Left lobe of liver (tissue), 2 donors: ENCODE measurements around the gene IGFBP6. TPM values are rescaled to one million over a fixed set of nuclear protein-coding genes. Genes with fewer than 3 reads are reported as not detected.
A peak's percentile ranks its signal among the peaks of the same experiment; 100 is the strongest.

ENCODE experiments used
- ATAC-seq: fragments of 200-7000 bp; cut with Tn5 transposase; one replicate; pipeline ENCODE4 v1.9.1; 2020; ENCODE audit warnings: mild to moderate bottlenecking, moderate library complexity
- DNase-seq: peaks from one replicate; pipeline ENCODE4 v3.0.0-alpha.2; 2020; ENCODE audit warnings: low spot score
- total RNA-seq: library from RNA; stranded (reverse); gene quantifications from one replicate; pipeline ENCODE4 v1.2.1, GENCODE V29; 2021
- donor health status: DM: no; HTN: no; CAD: no; lungs with moderate emphysema.
- donor health status: DM: no; HTN: yes; CAD: no.

IGFBP6 gene
- total RNA-seq, 1 donor from 2014 or later, result 5.2 TPM

GRCh38 chr12:53113951-53114350 lies 16.5 kb downstream of the IGFBP6 start:
- ATAC-seq, result no peak
- no peak for DNase-seq

DNA sequence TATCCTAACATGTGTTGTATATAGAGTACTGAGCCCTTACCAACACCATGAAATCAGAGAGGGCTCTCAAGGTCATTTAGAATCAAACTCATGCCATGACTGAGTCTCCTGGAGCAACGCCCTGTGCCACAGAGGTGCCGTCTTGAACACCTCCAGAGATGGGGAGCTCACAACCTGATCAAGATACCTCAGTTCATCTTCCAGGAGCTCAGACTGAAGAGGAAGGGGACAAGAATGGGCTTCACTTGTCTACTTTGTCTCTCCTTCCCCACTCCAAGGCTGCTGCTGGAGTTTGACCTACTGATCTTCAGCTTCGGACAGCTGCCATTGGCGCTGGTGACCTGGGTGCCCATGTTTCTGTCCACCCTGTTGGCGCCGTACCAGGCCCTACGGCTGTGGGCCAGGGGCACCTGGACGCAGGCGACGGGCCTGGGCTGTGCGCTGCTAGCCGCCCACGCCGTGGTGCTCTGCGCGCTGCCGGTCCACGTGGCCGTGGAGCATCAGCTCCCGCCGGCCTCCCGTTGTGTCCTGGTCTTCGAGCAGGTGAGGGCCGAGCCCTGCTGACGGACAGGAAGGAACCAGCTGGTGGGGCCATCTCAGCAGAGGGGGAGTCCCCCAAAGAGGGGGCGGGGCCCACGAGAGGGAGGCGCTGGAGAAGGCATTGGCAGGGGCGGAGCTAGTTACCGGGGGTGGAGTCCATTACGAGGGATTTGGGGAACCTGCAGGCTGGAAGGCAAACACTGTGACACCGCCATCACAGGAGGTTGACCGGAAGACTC lies 17.8 kb downstream of the IGFBP6 start:
- DNase-seq (no peak), ATAC-seq (no peak)

DNA sequence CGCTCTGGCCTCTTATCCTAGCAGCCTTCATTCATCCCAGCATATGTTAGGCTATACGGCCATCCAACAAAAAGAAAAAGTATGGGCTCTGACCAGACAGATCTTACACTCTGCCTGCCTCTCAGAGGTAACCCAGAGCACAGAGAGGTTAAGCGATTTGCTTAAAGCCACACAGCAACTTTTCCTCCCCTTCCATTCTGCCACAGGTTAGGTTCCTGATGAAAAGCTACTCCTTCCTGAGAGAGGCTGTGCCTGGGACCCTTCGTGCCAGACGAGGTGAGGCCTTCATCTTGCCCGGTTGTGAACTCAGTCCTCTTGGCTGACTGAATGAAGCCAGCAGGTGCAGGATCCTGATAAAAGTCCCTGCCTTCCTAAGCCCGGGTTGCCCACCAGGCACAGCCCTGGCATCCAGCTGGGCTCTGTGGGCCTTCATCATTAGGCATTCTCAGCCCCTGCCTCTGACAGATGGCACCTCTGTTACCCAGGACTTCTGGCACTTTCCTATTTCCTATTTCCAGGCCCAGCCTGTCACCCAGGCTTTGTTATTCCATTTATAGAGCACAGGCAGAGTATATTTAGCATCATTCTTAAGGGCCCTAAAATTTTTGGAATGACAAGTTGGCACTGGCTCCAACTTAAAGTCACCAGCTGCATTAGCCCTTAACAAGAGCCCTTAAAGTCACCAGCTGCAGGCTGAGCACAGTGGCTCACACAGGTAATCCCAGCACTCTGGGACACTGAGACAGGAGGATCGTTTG lies 18.6 kb downstream of the IGFBP6 start:
- ATAC-seq, result no peak
- DNase-seq, result no peak

- ATAC-seq (no peak), DNase-seq (no peak)
Measured at GRCh38 chr12:53118751-53119300, 21.4 kb downstream of the IGFBP6 start.

DNA sequence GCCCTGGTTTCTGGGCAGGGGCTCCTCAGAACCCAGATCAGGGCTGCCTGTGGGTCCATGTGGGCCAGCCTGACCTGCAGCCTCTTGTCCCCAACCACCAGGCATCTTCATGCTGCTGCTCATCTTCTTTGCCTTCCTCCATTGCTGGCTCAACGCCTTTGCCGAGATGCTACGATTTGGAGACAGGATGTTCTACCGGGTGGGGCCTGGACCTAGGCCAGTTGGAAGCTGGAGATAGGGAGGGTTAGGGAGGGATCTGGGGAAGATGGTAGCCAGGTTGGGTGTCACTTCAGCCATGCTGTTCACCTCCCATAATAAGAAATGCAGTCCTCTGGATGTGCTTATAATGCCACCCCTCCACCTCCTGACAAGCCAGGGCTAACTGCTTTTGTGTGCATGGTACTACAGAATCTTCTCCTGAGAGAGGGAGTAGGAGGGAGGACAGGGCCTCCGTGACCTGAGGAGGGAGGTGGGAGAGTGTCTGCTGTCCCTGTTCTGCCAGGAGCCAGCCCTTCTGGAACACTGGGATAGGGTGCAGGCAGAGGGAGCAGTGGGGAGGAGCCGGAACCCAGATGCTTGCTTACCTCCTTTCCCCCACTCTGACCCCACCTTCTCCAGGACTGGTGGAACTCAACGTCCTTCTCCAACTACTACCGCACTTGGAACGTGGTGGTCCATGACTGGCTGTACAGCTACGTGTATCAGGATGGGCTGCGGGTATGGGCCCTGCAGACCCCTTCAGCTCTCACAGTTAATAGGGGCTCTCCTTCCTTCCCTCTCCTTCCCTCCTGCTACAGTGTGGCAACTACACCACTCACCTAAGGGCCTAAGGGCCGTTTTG lies 23.4 kb downstream of the IGFBP6 start:
- ATAC-seq, result no peak

DNA sequence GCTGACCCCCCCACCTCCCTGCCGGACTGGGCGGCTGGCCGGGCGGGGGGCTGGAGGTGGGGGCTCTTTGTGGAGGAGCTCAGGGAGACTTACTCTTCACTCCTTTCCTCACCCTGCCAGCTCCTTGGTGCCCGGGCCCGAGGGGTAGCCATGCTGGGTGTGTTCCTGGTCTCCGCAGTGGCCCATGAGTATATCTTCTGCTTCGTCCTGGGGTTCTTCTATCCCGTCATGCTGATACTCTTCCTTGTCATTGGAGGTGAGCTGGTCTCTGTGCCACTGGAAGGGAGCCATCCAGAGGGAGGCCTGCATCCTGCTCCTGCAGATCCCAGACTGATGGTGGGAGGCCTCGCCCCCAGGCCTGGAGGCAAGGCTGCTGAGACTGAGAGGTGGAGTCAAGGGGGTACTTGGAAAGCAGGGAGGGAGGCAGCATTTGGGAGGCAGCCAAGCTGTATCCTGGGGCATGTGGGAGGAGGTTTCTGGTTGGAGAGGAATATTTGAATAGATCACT lies 25.5 kb downstream of the IGFBP6 start:
- no peak for DNase-seq
- no peak for ATAC-seq

More for the DNA sequence above, 23.4 kb downstream of the IGFBP6 start:
- no peak for DNase-seq

DNA sequence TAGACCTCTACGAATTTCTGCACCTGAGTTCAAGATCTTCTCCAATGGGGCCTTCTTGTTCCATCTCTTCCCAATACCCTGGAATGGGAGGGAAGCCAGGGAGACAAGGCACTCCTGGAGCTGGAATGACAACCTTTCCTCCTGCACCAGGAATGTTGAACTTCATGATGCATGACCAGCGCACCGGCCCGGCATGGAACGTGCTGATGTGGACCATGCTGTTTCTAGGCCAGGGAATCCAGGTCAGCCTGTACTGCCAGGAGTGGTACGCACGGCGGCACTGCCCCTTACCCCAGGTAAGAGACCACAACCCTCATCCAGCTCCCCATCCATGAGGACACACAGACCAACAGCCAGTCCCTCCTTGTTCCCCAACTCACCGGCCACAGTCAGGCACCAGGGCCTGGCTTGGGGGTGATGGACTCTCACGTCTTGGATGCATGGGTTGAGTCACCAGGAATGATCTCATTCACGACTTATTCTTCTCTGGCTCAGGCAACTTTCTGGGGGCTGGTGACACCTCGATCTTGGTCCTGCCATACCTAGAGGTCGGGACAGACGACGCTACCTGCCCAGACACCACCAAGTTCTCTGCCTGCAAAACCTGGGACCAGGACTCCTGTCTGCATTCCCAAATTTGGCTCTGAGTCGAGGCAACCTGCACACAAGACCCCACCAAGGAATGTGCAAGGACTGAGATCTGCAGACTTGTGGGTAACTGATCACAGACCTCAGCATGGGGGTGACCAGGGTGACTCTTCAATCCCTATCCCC lies 26.3 kb downstream of the IGFBP6 start:
- no peak for ATAC-seq
- no peak for DNase-seq

DNA sequence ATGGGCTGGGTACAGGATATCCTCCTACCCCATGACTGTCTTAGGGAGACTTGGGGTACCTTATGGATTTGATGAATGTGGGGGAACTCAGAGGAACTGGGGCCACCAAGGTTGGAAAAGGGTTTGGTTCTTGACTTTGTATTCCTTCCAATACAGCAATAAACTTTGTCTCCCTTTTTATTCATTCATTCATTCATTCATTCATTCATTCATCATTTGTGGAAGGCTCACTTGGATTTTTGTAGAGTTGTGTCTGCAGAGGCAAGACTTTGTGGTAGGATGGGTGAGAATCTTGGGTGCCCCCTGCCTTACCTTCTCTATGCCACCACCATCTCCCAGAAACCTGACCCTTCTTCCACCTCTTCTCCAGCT lies 26.9 kb downstream of the IGFBP6 start:
- no peak for ATAC-seq
- DNase-seq, result no peak

- ATAC-seq (no peak), DNase-seq (no peak)
Measured at GRCh38 chr12:53127169-53127568, 29.7 kb downstream of the IGFBP6 start.

DNA sequence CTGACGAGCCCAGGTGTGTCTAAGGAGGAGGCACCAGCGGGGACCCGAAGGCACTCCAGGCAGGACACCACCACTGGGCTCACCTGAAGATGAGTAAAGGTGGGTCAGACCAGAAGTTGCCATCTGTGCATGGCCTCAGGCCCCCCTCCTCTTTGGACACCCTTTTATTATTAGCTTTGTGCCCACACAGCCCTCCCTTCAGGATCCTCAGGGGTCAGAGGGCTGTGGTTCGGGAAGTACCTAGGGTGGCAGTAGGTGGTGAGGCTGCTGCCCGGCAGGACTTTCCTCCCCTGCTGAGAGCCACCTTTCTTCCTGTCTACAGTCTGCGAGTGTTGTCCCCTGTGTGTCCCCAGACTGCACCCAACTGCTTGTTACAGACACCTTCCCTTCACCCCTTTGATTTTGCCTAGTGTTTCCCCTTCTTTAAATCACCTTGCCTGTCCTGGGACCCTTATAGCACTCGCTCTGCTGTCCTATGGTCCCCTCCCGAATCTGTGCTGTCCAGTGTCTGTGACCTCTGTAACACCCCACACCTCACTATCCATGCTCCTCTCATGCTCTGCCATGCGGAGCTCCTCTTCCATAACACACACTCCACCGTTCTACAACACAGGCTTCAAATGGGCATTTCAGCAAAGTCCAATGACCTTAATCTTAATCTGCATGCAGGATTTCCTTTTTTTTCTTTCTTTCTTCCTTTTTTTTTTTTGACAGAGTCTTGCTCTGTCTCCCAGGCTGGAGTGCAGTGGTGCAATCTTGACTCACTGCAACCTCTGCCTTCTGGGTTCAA lies 31.5 kb downstream of the IGFBP6 start:
- ATAC-seq (no peak), DNase-seq (no peak)

DNA sequence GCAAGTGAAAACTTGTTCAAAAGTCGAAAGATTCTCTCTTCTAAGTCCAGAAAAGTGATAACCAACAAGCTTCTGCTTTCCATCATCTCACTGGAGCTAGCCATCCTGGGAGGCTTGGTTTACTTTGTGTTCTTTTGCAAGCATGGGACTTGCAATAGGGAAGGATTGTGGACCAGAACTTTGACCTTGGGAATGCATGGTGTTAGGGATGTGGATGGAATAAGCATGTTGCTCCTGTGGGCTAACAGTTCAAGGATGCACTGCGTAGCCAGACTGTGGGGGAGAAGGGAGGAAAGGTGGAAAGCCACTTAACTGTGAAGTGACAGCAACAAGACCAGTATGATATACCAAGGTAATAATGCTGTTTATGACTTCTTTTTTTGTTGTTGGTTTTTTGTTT lies 34.4 kb downstream of the IGFBP6 start:
- ATAC-seq, result peak; percentile 44
- no peak for DNase-seq

- ATAC-seq (peak; percentile 28), DNase-seq (no peak)
Measured at GRCh38 chr12:53133722-53134121, 36.3 kb downstream of the IGFBP6 start.

GRCh38 chr12:53143355-53143754 lies 45.9 kb downstream of the IGFBP6 start:
- ATAC-seq (no peak), DNase-seq (no peak)

DNA sequence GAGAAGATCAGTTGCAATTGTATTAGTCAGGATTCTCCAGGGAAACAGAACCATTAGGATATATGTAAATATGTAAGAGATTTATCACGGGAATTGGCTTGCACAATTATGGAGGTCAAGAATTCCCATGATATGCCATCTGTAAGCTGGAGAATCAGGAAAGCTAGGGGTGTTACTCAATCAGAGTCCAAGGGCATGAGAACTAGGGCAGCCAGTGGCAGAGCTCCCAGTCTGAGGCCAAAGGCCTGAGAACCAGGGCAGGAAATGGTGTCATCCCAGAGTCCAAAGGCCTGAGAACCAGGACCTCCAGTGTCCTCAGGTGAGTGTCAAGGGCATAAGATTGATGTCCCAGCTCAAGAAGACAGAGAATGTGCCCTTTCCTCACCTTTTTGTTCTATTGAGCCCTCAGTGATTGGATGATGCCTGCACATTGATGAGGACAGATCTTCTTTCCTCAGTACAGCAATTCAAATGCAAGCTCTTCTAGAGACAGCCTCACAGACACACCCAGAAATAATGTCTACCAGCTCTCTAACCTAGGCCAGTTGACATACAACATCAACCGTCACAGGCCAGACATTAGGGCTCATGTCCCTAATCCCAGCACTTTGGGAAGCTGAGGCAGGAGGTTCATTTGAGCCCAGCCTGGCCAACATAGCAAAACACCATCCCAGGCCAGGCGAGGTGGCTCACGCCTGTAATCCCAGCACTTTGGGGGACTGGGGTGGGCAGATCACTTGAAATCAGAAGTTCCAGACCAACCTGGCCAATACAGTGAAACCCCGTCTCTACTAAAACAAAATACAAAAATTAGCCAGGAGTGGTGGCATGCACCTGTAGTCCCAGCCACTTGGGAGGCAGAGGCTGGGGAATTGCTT lies 48.2 kb downstream of the IGFBP6 start:
- peak; percentile 92 for DNase-seq

GRCh38 chr12:53147181-53147580 lies 49.7 kb downstream of the IGFBP6 start:
- ATAC-seq (no peak), DNase-seq (no peak)

More for the DNA sequence above, 48.2 kb downstream of the IGFBP6 start:
- peak; percentile 99 for ATAC-seq

GRCh38 chr12:53147653-53148052 lies 50.2 kb downstream of the IGFBP6 start:
- no peak for DNase-seq
- no peak for ATAC-seq

DNA sequence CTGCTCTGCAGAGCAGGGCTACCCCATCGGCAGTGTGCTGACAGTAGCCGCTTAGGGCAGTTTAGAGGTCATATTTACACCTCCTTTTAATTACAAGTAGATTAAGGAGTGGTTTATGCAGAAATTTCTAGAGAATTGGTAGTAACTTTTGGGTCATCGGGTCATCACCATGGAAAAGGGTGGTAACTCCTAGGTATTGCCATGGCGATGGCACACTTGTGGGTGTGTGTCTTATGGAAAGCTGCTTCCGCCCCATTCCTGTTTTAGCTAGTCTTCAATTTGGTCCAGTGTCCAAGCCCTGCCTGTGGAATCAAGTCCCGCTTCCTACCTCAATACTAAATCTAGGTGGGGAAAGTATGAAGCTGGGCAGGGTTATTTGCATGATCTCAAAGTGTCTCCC lies 53.6 kb downstream of the IGFBP6 start:
- ATAC-seq (no peak), DNase-seq (no peak)
